SJSA1 (cell line): ENCODE measurements around the gene ANKS1A. TPM values are rescaled to one million over a fixed set of nuclear protein-coding genes. Genes with fewer than 3 reads are reported as not detected.
"Not testable (repeated sequence)": the region's sequence is repeated elsewhere in the genome, so short reads cannot be mapped to it uniquely, and the experiment has no call there.

Experiments used
- DNase-seq, 2 experiments: peaks; one replicate each; pipeline ENCODE4 v3.0.0-alpha.2; 2015 to 2020; ENCODE audit warnings: low spot score in 2 of 2, low read depth in 1 of 2
- H3K27ac ChIP-seq: fragments of 250-450 bp; sonication (Bioruptor Pico); 2 replicates; pipeline ENCODE4 v1.5.1; 2020; ENCODE audit warnings: mild to moderate bottlenecking, moderate library complexity
- H3K27me3 ChIP-seq: fragments of 250-450 bp; sonication (Bioruptor Pico); replicated peaks from 2 replicates; pipeline ENCODE4 v1.5.1; 2020; ENCODE audit warnings: mild to moderate bottlenecking, moderate library complexity
- H3K36me3 ChIP-seq: fragments of 250-450 bp; sonication (Bioruptor Pico); 2 replicates; pipeline ENCODE4 v1.5.1; 2020; ENCODE audit warnings: mild to moderate bottlenecking
- H3K4me1 ChIP-seq: fragments of 250-450 bp; sonication (Bioruptor Pico); replicated peaks from 2 replicates; pipeline ENCODE4 v1.6.1; 2021; ENCODE audit warnings: mild to moderate bottlenecking
- H3K4me3 ChIP-seq: fragments of 250-450 bp; sonication (Bioruptor Pico); 2 replicates; pipeline ENCODE4 v1.5.1; 2020; ENCODE audit warnings: mild to moderate bottlenecking
- H3K9me3 ChIP-seq: fragments of 250-450 bp; sonication (Bioruptor Pico); replicated peaks from 2 replicates; pipeline ENCODE4 v1.5.1; 2020; ENCODE audit warnings: mild to moderate bottlenecking
- total RNA-seq: library from RNA; depleted of rRNA; stranded (reverse); fragments of >200 nt; shearing (Covaris generic); gene quantifications from 2 replicates; pipeline ENCODE4 v1.2.3, GENCODE V29; 2014; rRNA removed

ANKS1A gene
- total RNA-seq, 1 experiment from 2014 or later, result 8.1 TPM

GRCh38 chr6:35128496-35128895, 239.4 kb downstream of the ANKS1A start:
- no peak overlapping the region for H3K27ac ChIP-seq
- H3K27me3 ChIP-seq, result no peaks in the 10 kb centered on the region
- DNase-seq, result no peak
- H3K4me1 ChIP-seq, result no peaks in the 10 kb centered on the region
- no peak overlapping the region for H3K4me3 ChIP-seq
- H3K9me3 ChIP-seq, result no peaks in the 10 kb centered on the region
- H3K36me3 ChIP-seq, result no peaks in the 10 kb centered on the region

- no peaks in the 10 kb centered on the region for H3K36me3 ChIP-seq
- H3K27ac ChIP-seq, result no peak overlapping the region
- H3K4me3 ChIP-seq, result no peak overlapping the region
- H3K4me1 ChIP-seq, result 0 out of 2 replicates have a peak, but pooled peaks cover 3% of the 10 kb centered on the region
- H3K27me3 ChIP-seq, result no peaks in the 10 kb centered on the region
- DNase-seq, result no peak
- H3K9me3 ChIP-seq, result no peaks in the 10 kb centered on the region
These were observed 247.1 kb downstream of the ANKS1A start for GRCh38 chr6:35136185-35136584.

GRCh38 chr6:35138191-35138590, 249.1 kb downstream of the ANKS1A start:
- H3K9me3 ChIP-seq, H3K27ac ChIP-seq, H3K27me3 ChIP-seq, DNase-seq, H3K4me1 ChIP-seq, H3K4me3 ChIP-seq, H3K36me3 ChIP-seq: not testable (repeated sequence)

GRCh38 chr6:35139470-35139869, 250.4 kb downstream of the ANKS1A start:
- Histone ChIP-seq H3K27me3 (no peaks in the 10 kb centered on the region), H3K4me3 (no peak overlapping the region), H3K36me3 (no peaks in the 10 kb centered on the region), H3K4me1 (0 out of 2 replicates have a peak, but pooled peaks cover 3% of the 10 kb centered on the region), H3K27ac (no peak overlapping the region), H3K9me3 (no peaks in the 10 kb centered on the region)
- DNase-seq, result no peak

GRCh38 chr6:35139924-35140638, 251.0 kb downstream of the ANKS1A start:
- Histone ChIP-seq H3K4me3 (no peak overlapping the region), H3K27ac (no peak overlapping the region), H3K4me1 (0 out of 2 replicates have a peak, but pooled peaks cover 3% of the 10 kb centered on the region), H3K27me3 (no peaks in the 10 kb centered on the region), H3K36me3 (no peaks in the 10 kb centered on the region), H3K9me3 (no peaks in the 10 kb centered on the region)
- peak; percentile 51 for DNase-seq

- Histone ChIP-seq H3K9me3 (no peaks in the 10 kb centered on the region), H3K4me1 (0 out of 2 replicates have a peak, but pooled peaks cover 3% of the 10 kb centered on the region), H3K4me3 (no peak overlapping the region), H3K36me3 (no peaks in the 10 kb centered on the region), H3K27ac (no peak overlapping the region), H3K27me3 (no peaks in the 10 kb centered on the region)
- no peak for DNase-seq
These were observed 251.6 kb downstream of the ANKS1A start for GRCh38 chr6:35140639-35141006.

Other genes starting within 250 kb of the ANKS1A start
- 28.7 and 47.8 TPM in 2 replicates for gene ILRUN, start 192.5 kb upstream of the ANKS1A start, total RNA-seq
- gene SNRPC, start 131.8 kb upstream of the ANKS1A start, total RNA-seq, result 158 and 167 TPM in 2 replicates
- gene BLTP3A, start 97.2 kb upstream of the ANKS1A start, total RNA-seq, result 2.8 and 5.4 TPM in 2 replicates
- gene TAF11, start 1.2 kb upstream of the ANKS1A start, total RNA-seq, result 63.7 and 72.5 TPM in 2 replicates